HG03439 (cell line): Measurements from ENCODE around the gene RTL5.

Source experiments
- ATAC-seq: cut with Tn5 transposase; IDR thresholded peaks from one replicate; pipeline ENCODE4 v1.9.1; 2021; ENCODE audit warnings: mild to moderate bottlenecking, moderate library complexity; ENCODE audit not compliant: unreplicated experiment

Gene RTL5

GRCh38 chrX:72130156-72130761 is 1.5 kb downstream of the RTL5 start:
- ATAC-seq = no peak

- ATAC-seq = no peak
Observed at GRCh38 chrX:72129661-72130060, 2.1 kb downstream of the RTL5 start.

- no peak for ATAC-seq
Observed at GRCh38 chrX:72128881-72129280, 2.8 kb downstream of the RTL5 start.

GRCh38 chrX:72128183-72128834 is 3.4 kb downstream of the RTL5 start:
- ATAC-seq = no peak

GRCh38 chrX:72127332-72127731 is 4.4 kb downstream of the RTL5 start:
- no peak for ATAC-seq

- no peak for ATAC-seq
Observed at GRCh38 chrX:72126539-72127140, 5.1 kb downstream of the RTL5 start.

- no peak for ATAC-seq
Observed at GRCh38 chrX:72126048-72126415, 5.7 kb downstream of the RTL5 start.

GRCh38 chrX:72125331-72126047 is 6.2 kb downstream of the RTL5 start:
- no peak for ATAC-seq

- no peak for ATAC-seq
Observed at GRCh38 chrX:72124540-72125201, 7.0 kb downstream of the RTL5 start.

- ATAC-seq = no peak
Observed at GRCh38 chrX:72123471-72124185, 8.1 kb downstream of the RTL5 start.

GRCh38 chrX:72122621-72123337 is 8.9 kb downstream of the RTL5 start:
- ATAC-seq = no peak

- no peak for ATAC-seq
Observed at GRCh38 chrX:72121383-72121782, 10.3 kb downstream of the RTL5 start.

- ATAC-seq = no peak
Observed at GRCh38 chrX:72120837-72121236, 10.9 kb downstream of the RTL5 start.

- no peak for ATAC-seq
Observed at GRCh38 chrX:72117636-72118210, 14.0 kb downstream of the RTL5 start.

GRCh38 chrX:72115380-72115779 is 16.3 kb downstream of the RTL5 start:
- no peak for ATAC-seq

GRCh38 chrX:72114807-72115206 is 16.9 kb downstream of the RTL5 start:
- no peak for ATAC-seq

GRCh38 chrX:72114306-72114705 is 17.4 kb downstream of the RTL5 start:
- no peak for ATAC-seq

- ATAC-seq = no peak
Observed at GRCh38 chrX:72113461-72113860, 18.3 kb downstream of the RTL5 start.

- no peak for ATAC-seq
Observed at GRCh38 chrX:72110876-72111708, 20.6 kb downstream of the RTL5 start.
